BLaER1 (cell line): Measurements from ENCODE around the gene CLDN15.
"Not testable (repeated sequence)": the region's sequence is repeated elsewhere in the genome, so short reads cannot be mapped to it uniquely, and the experiment has no call there.

Source experiments
- H3K27ac ChIP-seq: shearing (Covaris generic); formaldehyde crosslinking; 2 replicates; pipeline ENCODE4 v1.8.1; 2022
- H3K27me3 ChIP-seq: shearing (Covaris generic); formaldehyde crosslinking; 2 replicates; pipeline ENCODE4 v1.8.1; 2022
- H3K36me3 ChIP-seq: shearing (Covaris generic); formaldehyde crosslinking; 2 replicates; pipeline ENCODE4 v1.8.1; 2022
- H3K4me1 ChIP-seq: shearing (Covaris generic); formaldehyde crosslinking; 2 replicates; pipeline ENCODE4 v1.8.1; 2022
- H3K4me2 ChIP-seq: shearing (Covaris generic); formaldehyde crosslinking; 2 replicates; pipeline ENCODE4 v1.8.1; 2022
- H3K4me3 ChIP-seq: shearing (Covaris generic); formaldehyde crosslinking; 2 replicates; pipeline ENCODE4 v1.8.1; 2022
- H3K9ac ChIP-seq: shearing (Covaris generic); formaldehyde crosslinking; 2 replicates; pipeline ENCODE4 v1.8.1; 2022
- H3K9me3 ChIP-seq: shearing (Covaris generic); formaldehyde crosslinking; 2 replicates; pipeline ENCODE4 v1.8.1; 2022
- H4K20me1 ChIP-seq: shearing (Covaris generic); formaldehyde crosslinking; 2 replicates; pipeline ENCODE4 v1.8.1; 2022
- Cebpa-rat ChIP-seq: shearing (Covaris generic); IDR thresholded peaks from 2 replicates; pipeline ENCODE4 v1.8.1; 2022

The CLDN15 gene

GRCh38 chr7:101265622-101266516, 28.3 kb upstream of the CLDN15 start:
- Histone ChIP-seq H3K36me3 (no peaks in the 10 kb centered on the region), H3K9ac (no peak overlapping the region), H3K27me3 (no peaks in the 10 kb centered on the region), H3K9me3 (no peaks in the 10 kb centered on the region), H3K27ac (no peak overlapping the region), H4K20me1 (no peaks in the 10 kb centered on the region), H3K4me1 (peaks cover 15% of the 10 kb centered on the region), H3K4me2 (no peak overlapping the region), H3K4me3 (no peak overlapping the region)
- no peak for TF ChIP-seq Cebpa-rat

- not testable (repeated sequence) for H3K9me3 ChIP-seq, H4K20me1 ChIP-seq, H3K4me3 ChIP-seq, H3K27me3 ChIP-seq, H3K9ac ChIP-seq, H3K27ac ChIP-seq, H3K36me3 ChIP-seq
- peaks cover 15% of the 10 kb centered on the region for H3K4me1 ChIP-seq
- peak overlapping the region; percentile 39; the same call in 1 of the 2 replicates for H3K4me2 ChIP-seq
These were observed 26.6 kb upstream of the CLDN15 start for GRCh38 chr7:101264102-101264706.

GRCh38 chr7:101258243-101258731, 20.7 kb upstream of the CLDN15 start:
- no peaks in the 10 kb centered on the region for H3K9me3 ChIP-seq
- TF ChIP-seq Cebpa-rat = no peak
- H3K4me1 ChIP-seq = peaks cover 1% of the 10 kb centered on the region
- no peak overlapping the region for H3K9ac ChIP-seq
- no peaks in the 10 kb centered on the region for H4K20me1 ChIP-seq
- H3K27me3 ChIP-seq = no peaks in the 10 kb centered on the region
- no peak overlapping the region for H3K4me2 ChIP-seq
- H3K4me3 ChIP-seq = no peak overlapping the region
- no peak overlapping the region for H3K27ac ChIP-seq
- no peaks in the 10 kb centered on the region for H3K36me3 ChIP-seq

- Histone ChIP-seq H3K4me2 (no peak overlapping the region), H3K4me1 (peaks cover 15% of the 10 kb centered on the region), H3K27ac (no peak overlapping the region), H3K4me3 (no peak overlapping the region), H3K36me3 (no peaks in the 10 kb centered on the region), H3K9ac (no peak overlapping the region), H3K27me3 (no peaks in the 10 kb centered on the region), H3K9me3 (no peaks in the 10 kb centered on the region), H4K20me1 (peaks cover 11% of the 10 kb centered on the region)
- no peak for TF ChIP-seq Cebpa-rat
These were observed 18.2 kb upstream of the CLDN15 start for GRCh38 chr7:101255796-101256195.

GRCh38 chr7:101253199-101253598, 15.6 kb upstream of the CLDN15 start:
- H3K27ac ChIP-seq = not testable (repeated sequence)
- H3K4me1 ChIP-seq = peaks cover 30% of the 10 kb centered on the region

GRCh38 chr7:101251871-101252659, 14.5 kb upstream of the CLDN15 start:
- Histone ChIP-seq H3K36me3 (peaks cover 32% of the 10 kb centered on the region), H3K4me3 (peak overlapping the region; percentile 94), H3K9me3 (no peaks in the 10 kb centered on the region), H3K4me1 (peaks cover 32% of the 10 kb centered on the region), H3K27ac (peak overlapping the region; percentile 80), H3K27me3 (no peaks in the 10 kb centered on the region), H4K20me1 (peaks cover 41% of the 10 kb centered on the region), H3K4me2 (peak overlapping the region; percentile 96), H3K9ac (peak overlapping the region; percentile 93)
- no peak for TF ChIP-seq Cebpa-rat

More at GRCh38 chr7:101253199-101253598, 15.6 kb upstream of the CLDN15 start:
- Histone ChIP-seq H3K36me3 (peaks cover 23% of the 10 kb centered on the region), H4K20me1 (peaks cover 37% of the 10 kb centered on the region)
- H3K4me3 ChIP-seq, H3K4me2 ChIP-seq, H3K9me3 ChIP-seq, H3K9ac ChIP-seq, H3K27me3 ChIP-seq: not testable (repeated sequence)

- Histone ChIP-seq H3K9ac (peak overlapping the region; percentile 41; the same call in 1 of the 2 replicates), H4K20me1 (peaks cover 41% of the 10 kb centered on the region), H3K9me3 (no peaks in the 10 kb centered on the region), H3K36me3 (peaks cover 49% of the 10 kb centered on the region), H3K4me3 (peak overlapping the region; percentile 94), H3K4me2 (peak overlapping the region; percentile 96), H3K4me1 (peaks cover 42% of the 10 kb centered on the region), H3K27ac (no peak overlapping the region), H3K27me3 (no peaks in the 10 kb centered on the region)
- TF ChIP-seq Cebpa-rat = no peak
These were observed 12.7 kb upstream of the CLDN15 start for GRCh38 chr7:101250324-101250723.

- Histone ChIP-seq H3K4me1 (peaks cover 54% of the 10 kb centered on the region), H3K36me3 (peaks cover 53% of the 10 kb centered on the region), H3K9ac (no peak overlapping the region), H3K27me3 (no peaks in the 10 kb centered on the region), H4K20me1 (peaks cover 49% of the 10 kb centered on the region), H3K4me2 (no peak overlapping the region), H3K4me3 (no peak overlapping the region), H3K27ac (no peak overlapping the region), H3K9me3 (no peaks in the 10 kb centered on the region)
- no peak for TF ChIP-seq Cebpa-rat
These were observed 10.7 kb upstream of the CLDN15 start for GRCh38 chr7:101248276-101248675.

GRCh38 chr7:101245147-101245668, 7.6 kb upstream of the CLDN15 start:
- H3K27ac ChIP-seq = peak overlapping the region; percentile 89
- H3K9ac ChIP-seq = peak overlapping the region; percentile 85
- peaks cover 32% of the 10 kb centered on the region; the same call in 1 of the 2 replicates for H4K20me1 ChIP-seq
- no peaks in the 10 kb centered on the region for H3K9me3 ChIP-seq
- H3K4me1 ChIP-seq = peaks cover 59% of the 10 kb centered on the region
- TF ChIP-seq Cebpa-rat = no peak
- peak overlapping the region; percentile 86 for H3K4me2 ChIP-seq
- peaks cover 71% of the 10 kb centered on the region for H3K36me3 ChIP-seq
- peak overlapping the region; percentile 79 for H3K4me3 ChIP-seq
- H3K27me3 ChIP-seq = no peaks in the 10 kb centered on the region
